ENCODE measurements around the gene KNL1.
"Not testable (repeated sequence)": the region's sequence is repeated elsewhere in the genome, so short reads cannot be mapped to it uniquely, and the experiment has no call there.

KNL1 gene, protein sequence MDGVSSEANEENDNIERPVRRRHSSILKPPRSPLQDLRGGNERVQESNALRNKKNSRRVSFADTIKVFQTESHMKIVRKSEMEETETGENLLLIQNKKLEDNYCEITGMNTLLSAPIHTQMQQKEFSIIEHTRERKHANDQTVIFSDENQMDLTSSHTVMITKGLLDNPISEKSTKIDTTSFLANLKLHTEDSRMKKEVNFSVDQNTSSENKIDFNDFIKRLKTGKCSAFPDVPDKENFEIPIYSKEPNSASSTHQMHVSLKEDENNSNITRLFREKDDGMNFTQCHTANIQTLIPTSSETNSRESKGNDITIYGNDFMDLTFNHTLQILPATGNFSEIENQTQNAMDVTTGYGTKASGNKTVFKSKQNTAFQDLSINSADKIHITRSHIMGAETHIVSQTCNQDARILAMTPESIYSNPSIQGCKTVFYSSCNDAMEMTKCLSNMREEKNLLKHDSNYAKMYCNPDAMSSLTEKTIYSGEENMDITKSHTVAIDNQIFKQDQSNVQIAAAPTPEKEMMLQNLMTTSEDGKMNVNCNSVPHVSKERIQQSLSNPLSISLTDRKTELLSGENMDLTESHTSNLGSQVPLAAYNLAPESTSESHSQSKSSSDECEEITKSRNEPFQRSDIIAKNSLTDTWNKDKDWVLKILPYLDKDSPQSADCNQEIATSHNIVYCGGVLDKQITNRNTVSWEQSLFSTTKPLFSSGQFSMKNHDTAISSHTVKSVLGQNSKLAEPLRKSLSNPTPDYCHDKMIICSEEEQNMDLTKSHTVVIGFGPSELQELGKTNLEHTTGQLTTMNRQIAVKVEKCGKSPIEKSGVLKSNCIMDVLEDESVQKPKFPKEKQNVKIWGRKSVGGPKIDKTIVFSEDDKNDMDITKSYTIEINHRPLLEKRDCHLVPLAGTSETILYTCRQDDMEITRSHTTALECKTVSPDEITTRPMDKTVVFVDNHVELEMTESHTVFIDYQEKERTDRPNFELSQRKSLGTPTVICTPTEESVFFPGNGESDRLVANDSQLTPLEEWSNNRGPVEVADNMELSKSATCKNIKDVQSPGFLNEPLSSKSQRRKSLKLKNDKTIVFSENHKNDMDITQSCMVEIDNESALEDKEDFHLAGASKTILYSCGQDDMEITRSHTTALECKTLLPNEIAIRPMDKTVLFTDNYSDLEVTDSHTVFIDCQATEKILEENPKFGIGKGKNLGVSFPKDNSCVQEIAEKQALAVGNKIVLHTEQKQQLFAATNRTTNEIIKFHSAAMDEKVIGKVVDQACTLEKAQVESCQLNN (N-terminal part only)

DNA sequence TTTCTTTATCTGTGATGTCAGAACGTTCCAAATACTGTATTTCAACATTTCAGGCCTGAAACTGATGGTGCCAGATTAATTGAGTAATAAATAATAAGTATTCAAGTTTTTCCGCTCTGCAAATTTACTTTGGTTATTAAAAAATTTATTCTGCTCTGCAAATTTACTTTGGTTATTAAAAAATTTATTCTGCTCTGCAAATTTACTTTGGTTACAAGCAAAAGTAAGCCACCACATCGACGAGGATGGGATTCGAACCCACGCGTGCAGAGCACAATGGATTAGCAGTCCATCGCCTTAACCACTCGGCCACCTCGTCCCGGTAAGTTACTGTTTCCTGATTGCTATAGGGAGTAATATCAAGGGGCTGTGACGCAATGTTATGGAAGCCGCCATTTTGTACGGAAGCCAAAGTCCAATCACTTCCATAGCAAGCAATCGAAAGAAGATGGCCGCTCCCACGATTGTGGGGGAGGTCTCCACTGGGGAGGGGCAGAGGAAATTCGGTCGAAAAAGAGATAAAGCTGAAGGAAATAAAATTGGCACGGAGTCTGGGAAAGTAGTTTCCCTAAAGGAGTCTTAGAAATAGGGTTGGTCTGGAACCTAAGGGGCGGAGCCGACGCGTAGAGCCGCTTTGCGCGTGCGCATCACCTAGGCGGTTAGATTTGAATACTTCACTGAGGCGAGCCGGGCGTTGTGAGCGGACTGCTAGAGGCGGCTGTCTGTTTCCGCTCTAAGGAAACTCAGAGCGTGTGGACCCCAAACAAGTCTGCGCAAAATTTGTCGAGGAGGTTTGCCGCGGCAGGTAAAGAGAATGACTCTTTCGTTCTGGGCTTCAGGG, at the start of gene KNL1:
KNL1 (plus strand) TSS at position 662 of the 841 bp plus-strand sequence. CDS start 8,683 bp downstream, outside the sequence.
- peak; percentile 82 for DNase-seq

DNA sequence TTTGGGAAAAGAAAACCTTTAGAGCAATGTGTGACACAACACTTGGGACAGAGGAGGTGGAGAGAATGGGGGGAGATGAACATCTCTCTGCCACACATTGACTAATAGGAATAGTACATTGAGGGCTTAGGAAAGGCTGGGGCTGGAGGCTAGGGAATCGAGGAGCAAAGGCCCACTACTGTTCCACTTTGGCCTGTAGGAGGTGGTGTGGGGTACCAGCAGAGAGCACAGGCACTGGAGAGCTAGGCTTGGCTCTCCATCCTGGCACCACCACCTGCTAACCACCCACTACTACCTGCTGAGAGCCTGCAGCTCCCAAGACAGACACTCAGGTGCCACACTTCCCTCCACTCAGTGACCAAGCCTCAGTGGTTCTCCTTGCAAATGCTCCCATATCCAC, 48.6 kb upstream of the KNL1 start:
- no peak for DNase-seq

DNA sequence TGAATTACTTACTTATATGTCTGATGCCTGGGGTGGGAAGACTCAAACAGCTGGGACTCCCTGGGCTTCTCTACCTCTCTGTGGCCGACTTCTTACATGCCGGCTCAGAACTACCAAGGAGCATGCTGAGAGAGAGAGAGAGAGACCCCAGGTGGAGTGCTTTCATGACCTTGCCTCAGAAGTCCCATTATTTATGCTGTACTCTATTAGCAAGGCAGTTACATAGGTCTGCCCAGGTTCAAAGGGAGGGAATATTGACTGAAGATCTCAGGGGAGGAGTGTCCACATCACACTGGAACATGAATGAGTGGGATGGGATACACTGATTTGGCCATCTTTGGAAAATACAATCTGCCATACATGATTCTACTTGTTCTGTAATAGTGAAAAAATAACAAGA, 45.4 kb upstream of the KNL1 start:
- no peak for DNase-seq

DNA sequence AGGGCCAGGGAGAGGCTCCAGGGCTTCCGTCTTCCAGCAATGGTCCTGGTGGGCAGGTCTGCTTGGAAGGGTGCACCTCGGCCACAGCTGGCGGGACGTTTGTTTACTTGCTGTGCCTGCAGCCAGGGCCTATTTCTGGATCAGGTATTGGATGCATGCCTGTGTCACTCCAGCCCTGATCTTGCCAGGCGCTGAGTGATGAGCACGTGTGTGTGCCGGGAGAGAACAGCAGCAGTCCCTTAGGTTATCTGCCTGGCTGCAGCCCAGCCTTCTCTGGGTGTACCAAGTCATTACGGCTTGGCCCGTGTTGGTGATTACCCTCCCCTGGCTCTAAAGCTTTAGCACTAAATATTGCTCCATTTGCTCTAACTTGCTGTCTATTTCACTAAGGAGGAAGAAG, 44.2 kb upstream of the KNL1 start:
- no peak for DNase-seq

DNA sequence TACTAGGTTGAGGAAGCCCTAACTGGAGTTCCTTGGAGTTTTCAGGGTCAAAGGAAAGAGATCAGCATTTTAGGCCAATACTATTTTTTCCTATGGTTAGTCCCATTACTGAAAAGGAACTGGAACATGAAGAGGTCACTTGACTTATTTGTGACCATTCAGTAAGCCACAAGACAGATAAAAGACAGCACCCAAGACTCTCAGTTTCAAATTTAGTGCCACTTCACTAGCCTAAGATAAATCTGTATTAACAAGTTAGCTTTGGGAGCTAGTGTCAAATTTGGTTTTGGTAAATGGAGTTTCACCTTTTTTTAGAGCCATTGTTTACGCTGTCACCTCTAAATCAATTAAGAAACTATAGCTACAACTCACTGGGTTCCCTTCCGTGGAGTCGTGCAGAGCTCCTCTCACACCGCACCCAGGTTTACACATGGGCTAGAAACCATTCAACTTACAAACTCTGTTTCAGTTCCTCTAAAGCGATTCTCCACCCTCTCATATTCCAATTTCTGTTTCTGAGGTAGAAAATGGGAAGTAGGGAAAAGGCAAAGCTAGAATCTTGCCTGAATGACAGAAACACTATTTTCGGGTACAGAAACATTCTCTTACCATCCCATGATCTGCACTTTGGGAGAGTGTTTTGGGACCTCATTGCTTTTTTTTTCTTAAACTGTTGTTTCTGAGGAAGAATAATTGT, 43.6 kb upstream of the KNL1 start:
- DNase-seq = no peak

DNA sequence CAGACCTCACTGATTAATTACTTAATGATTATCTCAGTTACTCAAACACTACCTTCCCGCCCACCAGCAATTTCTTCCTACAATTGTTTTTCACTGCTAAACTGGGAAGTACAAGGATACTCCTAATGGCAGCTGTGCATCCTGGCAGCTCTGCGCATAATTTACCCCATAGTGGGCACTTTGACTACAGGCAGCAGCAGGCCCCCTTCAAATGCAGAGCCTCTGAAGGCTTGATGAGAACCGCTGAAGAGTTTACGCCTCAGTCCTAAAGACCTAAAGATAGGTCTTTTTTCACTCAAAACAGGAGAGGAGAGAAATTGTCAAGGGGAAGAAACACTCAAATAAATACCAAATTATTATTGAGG, 39.9 kb upstream of the KNL1 start:
- DNase-seq = no peak

DNA sequence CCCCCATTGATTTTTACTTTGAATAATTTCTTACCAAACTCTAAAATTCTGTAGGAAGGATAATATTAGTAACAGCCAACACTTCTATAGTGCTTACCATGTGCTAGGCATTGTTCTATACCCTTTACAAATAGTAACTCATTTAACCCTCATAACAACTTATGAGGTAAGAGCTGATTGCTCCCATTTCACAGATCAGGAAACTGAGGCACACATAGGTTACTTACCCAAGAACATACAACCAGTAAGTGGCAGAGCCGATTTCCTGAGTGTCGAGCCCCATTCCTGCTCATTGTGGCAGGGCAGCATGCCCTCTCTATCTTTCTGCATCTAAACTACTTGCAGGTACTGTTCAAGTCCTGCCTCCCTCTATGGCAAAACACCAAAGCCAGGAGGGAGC, 38.2 kb upstream of the KNL1 start:
- no peak for DNase-seq

DNA sequence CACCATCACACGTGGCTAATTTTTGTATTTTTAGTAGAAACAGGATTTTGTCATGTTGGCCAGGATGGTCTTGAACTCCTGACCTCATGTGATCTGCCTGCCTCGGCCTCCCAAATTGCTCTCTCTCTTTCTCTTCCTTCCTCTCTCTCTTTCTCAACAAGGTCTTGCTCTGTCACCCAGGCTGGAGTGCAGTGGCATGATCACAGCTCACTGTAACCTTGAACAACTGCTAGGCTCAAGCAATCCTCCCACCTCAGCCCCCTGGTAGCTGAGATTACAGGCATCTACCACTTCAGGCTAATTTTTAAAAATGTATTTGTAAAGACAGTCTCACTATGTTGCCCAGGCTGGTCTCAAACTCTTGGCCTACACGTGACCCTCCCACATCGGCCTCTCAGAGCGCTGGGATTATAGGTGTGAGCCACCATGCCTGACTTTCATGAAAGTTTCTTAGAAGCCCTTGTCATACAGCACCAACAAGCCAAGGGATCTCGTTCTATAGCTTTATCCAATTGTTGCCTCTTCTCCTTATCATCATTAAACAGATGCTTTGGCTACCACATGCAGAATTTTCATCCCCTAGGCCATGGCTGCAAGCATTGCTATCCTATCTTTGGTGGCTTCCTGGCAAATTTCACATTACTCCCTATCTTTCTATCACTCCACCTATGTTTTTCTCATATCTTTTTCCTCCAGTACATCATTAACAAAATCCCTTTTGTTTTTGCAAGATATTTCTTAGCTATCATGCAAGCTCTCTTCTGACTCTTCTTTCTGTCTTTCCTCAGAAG, 34.9 kb upstream of the KNL1 start:
- DNase-seq = no peak

DNA sequence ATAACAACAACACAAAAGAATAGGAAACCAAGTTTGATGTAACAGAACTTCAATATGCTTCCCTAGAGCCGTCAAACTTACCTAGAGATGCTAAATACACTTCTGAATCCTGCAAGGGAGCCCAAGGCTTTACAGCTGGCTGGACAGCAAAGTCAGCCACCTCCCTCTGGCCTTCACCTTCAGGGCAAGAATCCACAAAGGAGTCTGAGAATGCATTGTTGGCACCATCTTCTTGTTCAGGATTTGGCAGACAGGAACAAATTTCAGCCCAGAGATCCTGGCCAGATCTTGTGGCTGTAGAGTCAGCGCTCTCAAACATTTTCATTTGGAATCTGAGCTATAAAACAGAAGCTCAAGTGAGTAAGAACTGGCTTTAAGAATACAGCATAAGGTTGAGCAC, 31.4 kb upstream of the KNL1 start:
- no peak for DNase-seq

DNA sequence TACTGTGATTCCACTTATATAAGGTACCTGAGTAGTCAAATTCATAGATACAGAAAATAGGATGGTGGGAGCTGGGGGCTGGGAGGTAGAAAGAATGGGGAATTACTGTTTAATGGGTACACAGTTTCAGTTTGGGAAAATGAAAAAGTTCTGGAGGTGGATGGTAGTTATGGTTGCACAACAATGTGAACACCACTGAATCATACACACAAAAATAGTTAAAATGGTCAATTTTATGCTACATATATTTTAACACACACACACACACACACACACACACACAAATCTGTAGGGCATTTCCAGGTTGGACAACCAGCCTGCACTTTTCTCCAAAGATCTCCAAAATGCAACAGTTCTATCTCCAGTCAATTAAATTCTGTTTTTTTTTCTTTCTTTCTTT, 30.6 kb upstream of the KNL1 start:
- no peak for DNase-seq

DNA sequence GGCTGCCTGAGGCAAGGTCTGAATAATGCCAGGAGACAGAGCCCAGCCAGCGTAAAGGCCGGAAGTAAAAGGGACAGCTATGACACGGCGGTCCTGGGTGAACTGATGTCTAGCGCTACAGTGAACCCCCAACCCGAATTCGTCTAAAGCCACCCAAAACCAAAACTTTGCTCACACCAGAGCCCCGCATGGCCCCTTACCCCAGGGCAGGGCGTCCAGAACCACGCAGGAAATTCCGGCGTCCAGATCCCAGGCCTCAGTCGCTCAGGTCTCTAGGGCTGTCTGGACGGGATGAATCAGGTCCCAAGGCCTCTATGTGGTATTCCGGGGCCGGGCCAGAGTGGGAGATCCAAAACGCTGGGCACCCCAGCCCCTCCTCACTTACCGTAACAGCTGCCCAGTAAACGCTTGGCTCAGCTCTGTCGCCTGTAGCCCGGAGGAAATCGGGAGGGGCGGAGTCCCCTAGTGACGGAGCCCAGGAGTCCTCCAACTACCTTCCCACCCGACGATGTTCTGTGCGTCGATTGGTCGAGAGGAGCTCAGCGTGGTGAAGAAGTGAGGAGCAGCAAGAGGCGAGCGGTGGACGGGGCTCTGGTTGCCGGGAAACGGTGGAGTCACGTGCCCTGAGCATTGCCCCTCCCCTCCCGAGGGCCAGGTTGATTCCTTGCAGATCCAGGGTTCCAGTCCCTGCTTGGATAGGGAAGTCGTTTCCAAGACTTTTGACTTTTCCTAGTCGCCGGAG, 29.3 kb upstream of the KNL1 start, which contains the start of gene CCDC32:
CCDC32 (minus strand) TSS at position 452 of the 742 bp plus-strand sequence. CDS start 2,027 bp downstream, outside the sequence.
- DNase-seq = peak; percentile 90

DNA sequence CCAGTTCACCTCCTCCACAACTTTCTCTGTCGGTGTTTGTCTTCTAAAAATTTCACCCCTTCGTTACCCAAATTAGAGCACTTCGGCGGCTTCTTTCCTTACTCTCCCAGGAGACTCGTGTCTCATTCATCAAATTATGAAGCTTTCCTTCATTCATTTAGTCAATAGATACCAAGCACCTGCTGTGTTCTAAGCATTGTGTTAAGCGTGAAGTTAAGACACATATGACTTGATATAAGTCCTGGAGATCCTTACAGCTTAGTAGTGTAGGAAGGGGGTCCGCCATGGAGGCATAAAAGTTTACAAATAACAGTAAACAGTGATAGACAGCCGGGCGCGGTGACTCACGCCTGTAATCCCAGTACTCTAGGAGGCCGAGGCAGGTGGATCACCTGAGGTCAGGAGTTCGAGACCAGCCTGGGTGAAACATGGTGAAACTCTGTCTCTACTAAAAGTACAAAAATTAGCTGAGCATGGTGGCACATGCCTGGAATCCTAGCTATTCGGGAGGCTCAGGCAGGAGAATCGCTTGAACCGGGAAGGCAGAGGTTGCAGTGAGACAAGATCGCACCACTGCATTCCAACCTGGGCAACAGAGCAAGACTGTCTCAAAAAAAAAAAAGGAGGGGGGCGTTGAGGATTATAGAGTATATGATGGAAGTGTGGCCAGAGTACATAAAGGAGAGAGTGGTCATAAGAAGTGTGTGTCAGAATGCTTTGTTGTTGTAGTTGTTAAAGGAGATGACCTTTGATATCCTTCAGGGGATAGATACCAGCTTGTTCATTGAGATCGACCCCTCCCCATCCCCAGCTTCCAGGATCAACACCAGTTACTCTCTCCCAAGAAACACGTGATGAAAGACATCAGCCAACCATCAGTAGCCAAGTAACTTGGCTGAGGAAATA, 28.5 kb upstream of the KNL1 start:
- no peak for DNase-seq

DNA sequence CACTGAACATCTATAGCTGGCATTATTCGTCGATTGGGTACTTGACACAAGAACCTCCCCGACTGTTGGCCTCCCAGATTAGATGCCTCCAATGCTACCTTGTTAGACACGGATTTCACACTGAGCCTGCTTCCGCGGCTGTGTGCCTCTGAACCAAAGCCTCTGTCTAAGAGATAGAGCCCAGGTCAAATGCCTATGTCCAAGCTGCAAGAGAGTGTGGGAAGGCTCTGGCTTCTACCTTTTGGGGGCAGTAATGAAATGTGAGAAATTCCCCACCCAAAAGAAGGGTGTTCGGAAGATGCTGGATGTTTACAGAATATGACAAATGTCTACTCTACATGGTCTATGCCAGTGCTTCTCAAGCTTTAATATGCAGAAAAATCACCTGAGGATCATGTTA, 26.9 kb upstream of the KNL1 start:
- no peak for DNase-seq

DNA sequence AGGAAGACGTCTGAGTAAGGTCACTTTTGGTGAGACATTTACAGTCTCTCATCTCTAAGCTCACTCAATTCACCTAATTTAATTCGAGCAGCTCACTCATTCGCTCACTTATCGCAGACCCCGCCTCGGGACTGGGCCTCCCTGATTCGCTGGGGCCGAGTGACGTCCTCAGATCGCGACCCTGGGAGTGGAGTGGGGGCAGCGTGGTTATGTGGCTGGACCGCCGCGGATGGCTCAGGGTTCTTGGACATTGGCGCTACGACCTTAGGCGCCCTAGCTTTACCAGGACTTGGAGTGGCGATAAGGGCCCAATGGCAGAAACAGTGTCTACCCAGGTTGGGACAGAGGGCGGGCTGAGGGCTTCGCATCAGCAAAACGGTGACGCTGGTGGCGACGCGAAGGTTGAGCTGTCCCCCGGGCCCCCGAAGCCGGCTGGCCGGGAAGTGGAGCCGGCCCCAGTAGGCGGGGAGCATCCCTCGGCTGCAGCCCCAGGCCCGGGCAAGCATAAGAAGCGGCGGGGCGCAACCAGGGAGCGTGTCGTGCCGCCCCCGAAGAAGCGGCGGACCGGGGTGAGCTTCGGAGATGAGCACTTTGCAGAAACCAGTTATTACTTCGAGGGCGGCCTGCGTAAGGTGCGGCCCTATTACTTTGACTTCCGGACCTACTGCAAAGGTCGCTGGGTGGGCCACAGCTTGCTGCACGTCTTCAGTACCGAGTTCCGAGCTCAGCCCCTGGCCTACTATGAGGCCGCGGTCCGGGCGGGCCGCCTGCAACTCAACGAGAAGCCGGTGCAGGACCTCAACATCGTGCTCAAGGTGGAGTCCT, 24.7 kb upstream of the KNL1 start, which contains the start of gene RPUSD2:
RPUSD2 (plus strand) TSS at position 171 of the 825 bp plus-strand sequence; CDS start at position 210, 39 bp downstream.
- peak; percentile 91 for DNase-seq

DNA sequence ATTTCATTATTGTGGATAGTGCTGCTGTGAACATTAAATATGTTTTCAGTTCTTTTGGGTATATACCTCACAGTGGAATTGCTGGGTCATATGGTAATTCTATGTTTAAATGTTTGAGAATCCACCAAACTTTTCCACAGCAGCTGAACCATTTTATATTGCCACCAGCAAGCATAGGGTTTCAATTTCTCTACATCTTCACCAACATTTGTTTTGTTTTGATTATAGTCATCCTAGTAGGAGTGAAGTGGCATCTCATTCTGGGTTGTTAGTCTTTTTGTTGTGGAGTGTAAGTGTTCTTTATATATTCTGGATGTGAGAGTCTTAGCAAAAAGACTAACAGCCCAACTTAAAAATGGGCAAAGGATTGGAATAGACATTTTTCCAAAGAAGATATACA, 18.9 kb upstream of the KNL1 start:
- no peak for DNase-seq

DNA sequence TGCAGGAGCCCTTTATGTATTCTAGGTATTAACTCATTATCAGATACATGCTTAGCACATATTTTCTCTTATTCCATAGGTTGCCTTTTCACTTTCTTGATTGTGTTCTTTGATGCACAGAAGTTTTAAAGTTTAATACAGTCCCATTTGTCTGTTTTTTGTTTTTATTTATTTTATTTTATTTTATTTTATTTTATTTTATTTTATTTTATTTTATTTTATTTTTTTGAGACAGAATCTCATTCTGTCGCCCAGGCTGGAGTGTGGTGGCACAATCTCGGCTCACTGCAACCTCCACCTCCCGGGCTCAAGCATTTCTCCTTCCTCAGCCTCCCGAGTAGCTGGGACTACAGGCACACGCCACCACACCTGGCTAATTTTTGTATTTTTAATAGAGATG, 17.1 kb upstream of the KNL1 start:
- DNase-seq = not testable (repeated sequence)

DNA sequence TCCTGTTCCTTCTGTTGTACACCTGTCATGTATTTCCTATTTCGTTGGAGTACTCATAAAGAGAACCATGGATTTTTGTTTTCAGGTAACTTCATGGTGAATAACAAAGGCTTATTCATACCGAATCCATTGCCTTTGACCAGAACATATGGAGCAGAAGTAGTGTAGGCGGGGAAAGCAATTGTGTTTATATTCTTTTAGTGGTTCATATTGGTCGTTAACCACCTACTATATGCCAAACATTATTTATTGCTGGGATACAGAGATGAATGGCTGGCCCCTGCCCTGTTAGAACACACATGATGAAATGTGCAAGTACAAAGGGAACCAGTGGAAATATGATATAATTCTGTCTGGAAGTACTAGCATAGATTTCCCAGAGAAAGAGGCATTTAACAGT, 15.2 kb upstream of the KNL1 start:
- DNase-seq = no peak

DNA sequence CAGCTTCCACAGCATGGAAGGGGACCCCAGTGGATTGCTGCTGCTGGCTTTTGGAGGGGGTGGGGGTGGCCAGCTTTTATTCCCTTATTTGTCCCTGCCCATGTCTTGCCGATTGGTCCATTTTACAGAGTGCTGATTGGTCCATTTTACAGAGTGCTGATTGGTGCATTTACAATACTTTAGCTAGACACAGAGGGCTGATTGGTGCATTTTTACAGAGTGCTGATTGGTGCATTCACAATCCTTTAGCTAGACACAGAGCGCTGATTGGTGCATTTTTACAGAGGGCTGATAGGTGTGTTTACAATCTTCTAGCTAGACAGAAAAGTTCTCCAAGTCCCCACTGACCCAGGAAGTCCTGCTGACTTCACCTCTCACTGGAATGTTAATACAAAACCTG, 12.3 kb upstream of the KNL1 start:
- not testable (repeated sequence) for DNase-seq

Data from activated CD4-positive, alpha-beta T cell treated with anti-CD3 and anti-CD28 coated beads, Interleukin-2, amount 50 U/mL, for 1 hour (primary cell).